Measurements from ENCODE around the gene TBXA2R. TPM values are rescaled to one million over a fixed set of nuclear protein-coding genes. Genes with fewer than 3 reads are reported as not detected.

TBXA2R gene
- total and polyA plus RNA-seq, 4 donors = 1.7 to 6.0 (median 5.4) TPM

GRCh38 chr19:3646336-3647092, 39.8 kb upstream of the TBXA2R start:
- Histone ChIP-seq H3K4me1 (ENCODE audit: control insufficient read depth in 4 of 4, insufficient read depth in 4 of 4, low read length in 3 of 4) (peaks cover 9 to 24% (median 18%) of the 10 kb centered on the region in 4 donors), H3K27me3 (ENCODE audit: control insufficient read depth in 4 of 4, insufficient read depth in 4 of 4, low read length in 3 of 4) (no peaks in the 10 kb centered on the region), H3K9ac (ENCODE audit: low read depth in 1 of 2, low read length in 2 of 2) (no peak overlapping the region), H3K9me3 (ENCODE audit: control insufficient read depth in 4 of 4, low read length in 3 of 4) (no peaks in the 10 kb centered on the region), H3K36me3 (ENCODE audit: control insufficient read depth in 4 of 4, insufficient read depth in 3 of 4, low read depth in 1 of 4, low read length in 3 of 4) (peaks cover 0 to 7% (median 4%) of the 10 kb centered on the region in 4 donors), H3K4me3 (ENCODE audit: low read depth in 1 of 3, low read length in 3 of 3) (no peak overlapping the region), H3K27ac (ENCODE audit: low read depth in 1 of 2, low read length in 2 of 2) (no peak overlapping the region)
- WGBS = 95% methylated on average over 23 of the region's 23 CpGs
- no peak for DNase-seq (ENCODE audit: low spot score)
- TF ChIP-seq RAD21 (IDR thresholded peaks at IDR 0.05) = no peak
- TF ChIP-seq REST (IDR thresholded peaks at IDR 0.05) = no peak
- no peak for TF ChIP-seq GABPA (IDR thresholded peaks at IDR 0.05 in 1 of 2, conservative IDR thresholded peaks at IDR 0.05 in 1 of 2)
- TF ChIP-seq TAF1 (conservative IDR thresholded peaks at IDR 0.05) = no peak
- TF ChIP-seq ZBTB33 (IDR thresholded peaks at IDR 0.05) = no peak
- TF ChIP-seq FOXA2 (IDR thresholded peaks at IDR 0.05) = no peak
- TF ChIP-seq YY1 (IDR thresholded peaks at IDR 0.05) = no peak
- TF ChIP-seq JUND (IDR thresholded peaks at IDR 0.05) = no peak
- no peak for TF ChIP-seq FOXA1 (IDR thresholded peaks at IDR 0.05)
- TF ChIP-seq MAX (IDR thresholded peaks at IDR 0.05) = no peak
- no peak for TF ChIP-seq NR2F2 (IDR thresholded peaks at IDR 0.05)
- TF ChIP-seq CTCF (IDR thresholded peaks at IDR 0.05; ENCODE audit: low read depth, low read length, missing input control) = no peak
- TF ChIP-seq HNF4G (IDR thresholded peaks at IDR 0.05) = no peak
- no peak for TF ChIP-seq RXRA (IDR thresholded peaks at IDR 0.05)
- no peak for TF ChIP-seq SP1 (IDR thresholded peaks at IDR 0.05)
- TF ChIP-seq EGR1 (IDR thresholded peaks at IDR 0.05; ENCODE audit: low read depth in 2 of 2) = no peak

Measured in liver (tissue), 9 donors.